Testis (tissue), 2 donors: ENCODE data around the gene TRPC4.

Experiments
- CTCF ChIP-seq, 3 experiments: fragments of 450-650 bp in 2 of 3; fragments of 200-600 bp in 1 of 3; sonication (generic) in 1 of 3; IDR thresholded peaks; one replicate each; pipeline ENCODE4 v1.5.1; 2016 to 2019; ENCODE audit warnings: antibody characterized with exemption in 3 of 3, mild to moderate bottlenecking in 2 of 3, moderate library complexity in 1 of 3
- POLR2A ChIP-seq: fragments of 450-650 bp; IDR thresholded peaks from one replicate; pipeline ENCODE4 v1.6.1; 2017; ENCODE audit warnings: antibody characterized with exemption, mild to moderate bottlenecking, moderate library complexity

GRCh38 chr13:37884026-37884425, 14.5 kb upstream of the TRPC4 start:
- TF ChIP-seq CTCF (IDR thresholded peaks at IDR 0.05) (no peak), POLR2A (no peak)
